Peyer's patch (tissue), 4 donors: ENCODE data around the gene LPGAT1.

Source experiments
- POLR2A ChIP-seq, 2 donors: fragments of 450-650 bp; IDR thresholded peaks; one replicate each; pipeline ENCODE4 v1.5.1; 2017; ENCODE audit warnings: antibody characterized with exemption in 2 of 2, mild to moderate bottlenecking in 2 of 2, moderate library complexity in 2 of 2
- TF ChIP-seq, protein P1 (sequence below), 6 experiments: fragments of 450-650 bp in 4 of 6; fragments of 200-600 bp in 2 of 6; sonication (generic) in 1 of 6; IDR thresholded peaks; one replicate each; pipeline ENCODE4 v1.5.1; 2017 to 2019; ENCODE audit warnings: antibody characterized with exemption in 6 of 6, mild to moderate bottlenecking in 3 of 6, moderate library complexity in 1 of 6

DNA sequence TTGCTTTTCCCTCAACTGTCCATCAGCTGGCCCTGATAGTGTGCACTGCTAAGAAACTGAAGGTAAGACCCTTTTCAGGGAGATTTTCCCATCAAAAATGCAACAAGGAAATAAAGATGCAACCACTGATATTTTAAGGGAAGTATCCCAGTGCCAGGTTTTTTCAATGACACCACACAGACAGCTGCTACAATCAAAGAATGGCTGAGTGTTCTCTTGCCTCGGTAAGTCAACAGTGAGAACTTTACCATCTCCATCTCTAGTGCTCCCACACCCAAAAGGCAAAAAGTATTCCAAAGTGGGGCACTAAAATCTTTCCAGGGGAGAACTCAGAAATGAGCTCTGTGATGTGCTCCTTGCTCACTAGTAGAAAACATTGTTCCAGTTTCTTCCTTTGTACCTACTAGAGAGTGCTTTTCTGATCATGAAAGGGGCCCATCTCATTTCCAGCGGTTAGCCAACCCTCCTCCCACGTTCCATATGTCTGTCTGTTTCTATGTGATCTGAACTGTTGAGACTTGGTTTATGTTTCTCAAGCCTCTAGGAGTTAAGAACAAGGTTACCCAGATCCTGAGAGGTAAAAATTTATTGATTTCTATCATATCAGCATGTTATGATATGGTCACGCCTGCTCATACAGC lies 87.6 kb downstream of the LPGAT1 start:
- TF ChIP-seq, protein P1, sequence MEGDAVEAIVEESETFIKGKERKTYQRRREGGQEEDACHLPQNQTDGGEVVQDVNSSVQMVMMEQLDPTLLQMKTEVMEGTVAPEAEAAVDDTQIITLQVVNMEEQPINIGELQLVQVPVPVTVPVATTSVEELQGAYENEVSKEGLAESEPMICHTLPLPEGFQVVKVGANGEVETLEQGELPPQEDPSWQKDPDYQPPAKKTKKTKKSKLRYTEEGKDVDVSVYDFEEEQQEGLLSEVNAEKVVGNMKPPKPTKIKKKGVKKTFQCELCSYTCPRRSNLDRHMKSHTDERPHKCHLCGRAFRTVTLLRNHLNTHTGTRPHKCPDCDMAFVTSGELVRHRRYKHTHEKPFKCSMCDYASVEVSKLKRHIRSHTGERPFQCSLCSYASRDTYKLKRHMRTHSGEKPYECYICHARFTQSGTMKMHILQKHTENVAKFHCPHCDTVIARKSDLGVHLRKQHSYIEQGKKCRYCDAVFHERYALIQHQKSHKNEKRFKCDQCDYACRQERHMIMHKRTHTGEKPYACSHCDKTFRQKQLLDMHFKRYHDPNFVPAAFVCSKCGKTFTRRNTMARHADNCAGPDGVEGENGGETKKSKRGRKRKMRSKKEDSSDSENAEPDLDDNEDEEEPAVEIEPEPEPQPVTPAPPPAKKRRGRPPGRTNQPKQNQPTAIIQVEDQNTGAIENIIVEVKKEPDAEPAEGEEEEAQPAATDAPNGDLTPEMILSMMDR (IDR thresholded peaks at IDR 0.05) = no peak
- TF ChIP-seq POLR2A (IDR thresholded peaks at IDR 0.05) = no peak
